SJCRH30 (cell line): ENCODE results near the gene RTBDN. TPM values are rescaled to one million over a fixed set of nuclear protein-coding genes. Genes with fewer than 3 reads are reported as not detected.
"Not testable (repeated sequence)": the region's sequence is repeated elsewhere in the genome, so short reads cannot be mapped to it uniquely, and the experiment has no call there.

Experiments used
- DNase-seq, 2 experiments: peaks; one replicate each; pipeline ENCODE4 v3.0.0-alpha.2; 2015 to 2020
- H3K27ac ChIP-seq: fragments of 250-450 bp; sonication (Bioruptor Pico); 2 replicates; pipeline ENCODE4 v1.5.1; 2020; ENCODE audit warnings: mild to moderate bottlenecking, moderate library complexity
- H3K27me3 ChIP-seq: fragments of 250-450 bp; sonication (Bioruptor Pico); 2 replicates; pipeline ENCODE4 v1.5.1; 2020; ENCODE audit warnings: mild to moderate bottlenecking, moderate library complexity
- H3K36me3 ChIP-seq: fragments of 250-450 bp; sonication (Bioruptor Pico); 2 replicates; pipeline ENCODE4 v1.5.1; 2020; ENCODE audit warnings: mild to moderate bottlenecking, moderate library complexity
- H3K4me1 ChIP-seq: fragments of 250-450 bp; sonication (Bioruptor Pico); 2 replicates; pipeline ENCODE4 v1.5.1; 2020; ENCODE audit warnings: mild to moderate bottlenecking, moderate library complexity
- H3K4me3 ChIP-seq: fragments of 250-450 bp; sonication (Bioruptor Pico); 2 replicates; pipeline ENCODE4 v1.5.1; 2020; ENCODE audit warnings: mild to moderate bottlenecking, moderate library complexity
- H3K9me3 ChIP-seq: fragments of 250-450 bp; sonication (Bioruptor Pico); replicated peaks from 2 replicates; pipeline ENCODE4 v1.5.1; 2020; ENCODE audit warnings: mild to moderate bottlenecking, moderate library complexity
- total RNA-seq: library from RNA; depleted of rRNA; stranded (reverse); fragments of >200 nt; shearing (Covaris generic); gene quantifications from 2 replicates; pipeline ENCODE4 v1.2.3, GENCODE V29; 2014

RTBDN gene
- total RNA-seq, 1 experiment from 2014 or later = 0.45 TPM

DNA sequence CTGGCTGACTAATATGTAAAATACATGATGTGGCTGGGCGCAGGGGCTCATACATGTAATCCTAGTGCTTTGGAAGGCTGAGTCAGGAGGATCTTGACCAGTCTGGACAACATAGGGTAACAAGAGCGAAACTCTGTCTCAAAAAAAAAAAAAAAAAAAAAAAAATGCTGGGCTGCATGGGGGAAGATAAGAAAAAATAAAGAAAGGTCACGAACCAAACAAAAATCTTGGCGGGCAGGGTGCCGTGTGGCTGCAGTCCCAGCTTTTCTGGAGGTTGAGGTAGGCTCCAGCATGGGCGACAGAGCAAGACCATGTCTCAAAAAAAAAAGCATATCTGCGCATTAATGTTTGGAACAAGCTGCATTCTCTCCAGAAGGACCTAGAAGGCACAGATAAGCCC, 19.3 kb downstream of the RTBDN start:
- H3K4me1 ChIP-seq = no peaks in the 10 kb centered on the region
- H3K36me3 ChIP-seq = peaks cover 44% of the 10 kb centered on the region
- H3K27ac ChIP-seq = no peak overlapping the region
- no peak for DNase-seq
- no peak overlapping the region for H3K4me3 ChIP-seq
- no peaks in the 10 kb centered on the region for H3K27me3 ChIP-seq
- no peaks in the 10 kb centered on the region for H3K9me3 ChIP-seq

GRCh38 chr19:12806242-12807081, 27.9 kb downstream of the RTBDN start, which contains the start of gene RNASEH2A:
Gene RNASEH2A (plus strand): TSS chr19:12806584. CDS start chr19:12806674, 90 bp downstream.
- Histone ChIP-seq H3K27me3 (peaks cover 15% of the 10 kb centered on the region), H3K9me3 (no peaks in the 10 kb centered on the region), H3K4me1 (peaks cover 5% of the 10 kb centered on the region; the same call in 1 of the 2 replicates), H3K4me3 (peak within 1 kb of the TSS; percentile 77), H3K27ac (peak within 1 kb of the TSS; percentile 64), H3K36me3 (peaks cover 16% of the 10 kb centered on the region)
- peak; percentile 97 for DNase-seq

GRCh38 chr19:12804051-12804450, 30.3 kb downstream of the RTBDN start:
- Histone ChIP-seq H3K27ac (no peak overlapping the region), H3K36me3 (peaks cover 5% of the 10 kb centered on the region; the same call in 1 of the 2 replicates), H3K4me3 (no peak overlapping the region), H3K4me1 (peaks cover 5% of the 10 kb centered on the region; the same call in 1 of the 2 replicates), H3K9me3 (no peaks in the 10 kb centered on the region), H3K27me3 (peaks cover 18% of the 10 kb centered on the region)
- no peak for DNase-seq

- H3K4me3 ChIP-seq = peak overlapping the region; percentile 51
- DNase-seq = no peak
- H3K27ac ChIP-seq = no peak overlapping the region
- H3K36me3 ChIP-seq = no peaks in the 10 kb centered on the region
- H3K4me1 ChIP-seq = peaks cover 5% of the 10 kb centered on the region; the same call in 1 of the 2 replicates
- H3K9me3 ChIP-seq = no peaks in the 10 kb centered on the region
- H3K27me3 ChIP-seq = peaks cover 18% of the 10 kb centered on the region
Measured at GRCh38 chr19:12802267-12803106, 31.9 kb downstream of the RTBDN start.

DNA sequence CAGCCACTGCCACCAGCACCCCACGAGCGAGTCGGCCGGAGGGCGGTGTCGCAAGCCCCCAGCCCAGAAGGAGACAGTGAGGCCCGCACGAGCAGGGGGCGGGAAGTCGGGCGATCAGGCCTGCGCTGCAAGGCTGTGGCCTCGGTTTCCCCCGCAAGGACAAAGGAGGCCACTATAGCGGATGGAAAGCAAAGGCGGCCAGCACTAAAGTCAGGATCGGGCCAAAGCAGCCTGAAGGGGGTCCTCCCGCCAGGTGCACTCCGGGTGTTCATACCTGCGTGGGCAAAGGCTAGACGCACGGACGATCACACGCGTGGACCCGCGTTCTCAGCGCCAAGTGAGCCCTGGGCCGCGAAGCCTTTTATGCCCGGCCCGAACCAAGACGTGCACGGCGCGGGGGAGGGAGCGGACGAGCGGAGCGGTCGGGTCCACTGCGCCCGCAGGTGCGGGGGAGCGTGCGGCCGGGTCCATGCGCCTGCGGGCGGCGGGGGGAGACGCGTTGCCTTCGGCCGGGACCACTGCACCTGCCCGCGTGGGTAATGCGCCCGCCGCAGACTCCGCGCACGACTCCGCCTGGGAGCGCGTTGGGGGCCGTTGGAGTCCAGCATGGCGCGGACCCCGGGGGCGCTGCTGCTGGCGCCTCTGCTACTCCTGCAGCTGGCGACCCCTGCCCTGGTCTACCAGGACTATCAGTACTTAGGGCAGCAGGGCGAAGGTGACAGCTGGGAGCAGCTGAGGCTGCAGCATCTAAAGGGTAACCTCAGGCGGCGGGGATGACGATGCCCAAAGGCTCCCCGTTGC, 32.7 kb downstream of the RTBDN start, which contains the start of the genes PRDX2 and THSD8:
PRDX2 (minus strand) TSS at position 335 of the 801 bp plus-strand sequence. CDS start 539 bp downstream, outside the sequence.
THSD8 (plus strand) TSS at position 604 of the 801 bp plus-strand sequence; CDS start at position 607, 3 bp downstream.
- Histone ChIP-seq H3K36me3 (no peaks in the 10 kb centered on the region), H3K9me3 (no peaks in the 10 kb centered on the region), H3K27ac (no peak within 1 kb of the TSS), H3K27me3 (peaks cover 18% of the 10 kb centered on the region), H3K4me1 (peaks cover 5% of the 10 kb centered on the region; the same call in 1 of the 2 replicates), H3K4me3 (peak within 1 kb of the TSS; percentile 51)
- DNase-seq = peak; percentile 69 to 73

DNA sequence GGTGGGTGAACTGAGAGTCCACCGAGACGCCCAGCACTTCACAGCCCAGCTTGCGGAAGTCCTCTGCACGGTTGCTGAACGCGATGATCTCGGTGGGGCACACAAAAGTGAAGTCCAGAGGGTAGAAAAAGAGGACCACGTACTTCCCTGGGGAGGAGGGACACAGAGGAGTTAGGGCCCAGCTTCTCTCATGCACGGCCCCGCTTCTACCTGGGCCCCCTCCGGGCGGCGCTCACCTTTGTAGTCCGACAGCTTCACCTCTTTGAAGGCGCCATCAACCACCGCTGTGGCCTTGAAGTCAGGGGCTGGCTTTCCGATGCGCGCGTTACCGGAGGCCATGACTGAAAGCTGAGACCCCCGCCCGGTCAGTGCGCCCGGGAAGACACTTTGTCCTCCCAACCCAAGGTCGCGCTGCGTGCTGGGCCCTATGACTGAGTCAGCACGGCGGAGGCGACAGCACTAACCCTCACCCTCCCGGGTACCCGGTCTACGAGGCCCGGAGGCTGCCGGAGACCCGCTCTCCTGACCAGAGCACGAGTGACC, 33.4 kb downstream of the RTBDN start:
- Histone ChIP-seq H3K9me3 (no peaks in the 10 kb centered on the region), H3K36me3 (no peaks in the 10 kb centered on the region), H3K4me3 (peak overlapping the region; percentile 51), H3K27me3 (peaks cover 18% of the 10 kb centered on the region), H3K4me1 (peaks cover 5% of the 10 kb centered on the region; the same call in 1 of the 2 replicates), H3K27ac (no peak overlapping the region)
- no peak for DNase-seq

GRCh38 chr19:12800466-12800770, 34.0 kb downstream of the RTBDN start:
- Histone ChIP-seq H3K9me3 (no peaks in the 10 kb centered on the region), H3K4me1 (peaks cover 5% of the 10 kb centered on the region; the same call in 1 of the 2 replicates), H3K4me3 (no peak overlapping the region), H3K36me3 (no peaks in the 10 kb centered on the region), H3K27ac (no peak overlapping the region), H3K27me3 (peaks cover 18% of the 10 kb centered on the region)
- DNase-seq = no peak

DNA sequence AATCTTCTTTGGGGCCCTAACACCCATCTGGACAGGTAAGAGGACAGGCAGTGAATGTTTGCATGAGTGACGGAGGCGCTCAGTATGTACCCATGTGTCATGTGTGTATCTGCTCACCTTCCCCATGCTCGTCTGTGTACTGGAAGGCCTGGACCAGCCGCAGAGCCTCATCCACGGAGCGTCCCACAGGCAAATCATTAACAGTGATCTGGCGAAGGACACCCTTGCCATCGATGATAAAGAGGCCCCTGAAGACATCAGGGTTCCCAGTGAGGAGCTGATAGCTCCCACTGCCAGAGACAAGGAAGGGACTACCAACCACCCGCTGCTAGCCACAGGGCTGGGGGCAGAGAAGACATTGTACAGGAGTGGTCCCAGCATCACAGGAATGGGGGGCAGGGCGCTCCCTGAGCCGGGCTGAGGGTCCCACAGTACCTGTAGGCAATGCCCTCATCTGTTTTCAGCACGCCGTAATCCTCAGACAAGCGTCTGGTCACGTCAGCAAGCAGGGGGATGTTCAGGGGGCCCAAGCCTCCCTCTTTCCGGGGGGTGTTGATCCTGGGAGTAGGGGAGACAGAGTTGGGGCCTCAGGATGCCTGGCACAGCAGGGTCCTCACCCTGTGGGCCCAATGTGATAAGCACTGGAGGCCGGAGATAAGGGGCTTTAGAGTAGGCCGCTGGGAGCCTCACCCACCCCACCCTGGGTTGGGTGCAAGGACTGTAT, 34.5 kb downstream of the RTBDN start:
- H3K9me3 ChIP-seq = no peaks in the 10 kb centered on the region
- DNase-seq = no peak
- H3K27me3 ChIP-seq = peaks cover 18% of the 10 kb centered on the region
- no peak overlapping the region for H3K4me3 ChIP-seq
- peaks cover 5% of the 10 kb centered on the region; the same call in 1 of the 2 replicates for H3K4me1 ChIP-seq
- no peak overlapping the region for H3K27ac ChIP-seq
- H3K36me3 ChIP-seq = no peaks in the 10 kb centered on the region

GRCh38 chr19:12797607-12798006, 36.8 kb downstream of the RTBDN start:
- peaks cover 14% of the 10 kb centered on the region for H3K27me3 ChIP-seq
- not testable (repeated sequence) for H3K4me1 ChIP-seq, H3K9me3 ChIP-seq, H3K27ac ChIP-seq, DNase-seq, H3K4me3 ChIP-seq, H3K36me3 ChIP-seq

DNA sequence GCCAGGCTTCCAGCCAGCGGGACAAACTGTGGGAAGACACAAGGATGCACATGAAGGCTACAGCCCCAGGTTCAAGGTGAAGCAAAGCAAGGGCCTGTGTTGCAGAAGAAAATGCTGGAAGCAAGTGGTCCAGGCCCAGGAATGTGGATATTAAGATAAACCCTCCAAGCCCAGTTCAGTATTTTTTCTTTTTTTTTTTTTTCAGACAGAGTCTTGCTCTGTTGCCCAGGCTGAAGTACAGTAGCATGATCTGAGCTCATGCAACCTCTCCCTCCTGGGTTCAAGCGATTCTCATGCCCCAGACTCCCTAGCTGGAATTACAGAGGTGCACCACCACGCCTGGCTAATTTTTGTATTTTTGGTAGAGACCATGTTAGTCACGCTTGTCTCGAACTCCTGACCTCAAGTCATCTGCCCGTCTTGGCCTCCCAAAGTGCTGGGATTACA, 37.2 kb downstream of the RTBDN start:
- Histone ChIP-seq H3K9me3 (no peaks in the 10 kb centered on the region), H3K4me3 (no peak overlapping the region), H3K27me3 (peaks cover 10% of the 10 kb centered on the region), H3K4me1 (peaks cover 2% of the 10 kb centered on the region; the same call in 1 of the 2 replicates), H3K27ac (no peak overlapping the region), H3K36me3 (no peaks in the 10 kb centered on the region)
- no peak for DNase-seq

- H3K9me3 ChIP-seq = no peaks in the 10 kb centered on the region
- H3K4me1 ChIP-seq = no peaks in the 10 kb centered on the region; the same call in 1 of the 2 replicates
- no peak overlapping the region for H3K4me3 ChIP-seq
- no peaks in the 10 kb centered on the region for H3K36me3 ChIP-seq
- H3K27ac ChIP-seq = no peak overlapping the region
- H3K27me3 ChIP-seq = peaks cover 3% of the 10 kb centered on the region; the same call in 1 of the 2 replicates
- peak; percentile 88 to 96 for DNase-seq
Measured at GRCh38 chr19:12796146-12797071, 38.0 kb downstream of the RTBDN start.

GRCh38 chr19:12794971-12795381, 39.4 kb downstream of the RTBDN start:
- Histone ChIP-seq H3K4me1 (peaks cover 9% of the 10 kb centered on the region), H3K27ac (no peak overlapping the region), H3K36me3 (no peaks in the 10 kb centered on the region), H3K27me3 (no peaks in the 10 kb centered on the region), H3K9me3 (no peaks in the 10 kb centered on the region), H3K4me3 (no peak overlapping the region)
- no peak for DNase-seq
